Mesothelial cell of epicardium (in vitro differentiated cells): ENCODE measurements around the gene SDS. TPM values are rescaled to one million over a fixed set of nuclear protein-coding genes. Genes with fewer than 3 reads are reported as not detected.

ENCODE experiments used
- DNase-seq, 2 experiments: peaks; one replicate each; pipeline ENCODE4 v3.0.0; 2021; ENCODE audit warnings: low spot score in 2 of 2; ENCODE audit not compliant: unreplicated experiment in 2 of 2
- H3K27ac Mint-ChIP-seq: 2 replicates; pipeline ENCODE4 v1.8.0; 2021; ENCODE audit warnings: mixed read lengths
- H3K27me3 Mint-ChIP-seq: 2 replicates; pipeline ENCODE4 v1.8.0; 2021; ENCODE audit warnings: low read depth, mixed read lengths
- H3K36me3 Mint-ChIP-seq: 2 replicates; pipeline ENCODE4 v1.8.0; 2021; ENCODE audit warnings: mixed read lengths
- H3K4me1 Mint-ChIP-seq: 2 replicates; pipeline ENCODE4 v1.8.0; 2021; ENCODE audit warnings: mixed read lengths
- H3K4me3 Mint-ChIP-seq: 2 replicates; pipeline ENCODE4 v1.8.0; 2021; ENCODE audit warnings: mild to moderate bottlenecking, moderate library complexity, mixed read lengths
- H3K9me3 Mint-ChIP-seq: 2 replicates; pipeline ENCODE4 v1.8.0; 2021; ENCODE audit warnings: mixed read lengths
- total RNA-seq: library from RNA; stranded (reverse); gene quantifications from 3 replicates; pipeline ENCODE4 v1.2.1, GENCODE V29; 2021
- TF ChIP-seq, protein P1 (sequence below): fragments of 200-600 bp; sonication (generic); IDR thresholded peaks from one replicate; pipeline ENCODE4 v1.5.0; 2021; ENCODE audit warnings: antibody characterized with exemption; ENCODE audit not compliant: unreplicated experiment

SDS gene
- total RNA-seq, 1 donor from 2014 or later = not detected

DNA sequence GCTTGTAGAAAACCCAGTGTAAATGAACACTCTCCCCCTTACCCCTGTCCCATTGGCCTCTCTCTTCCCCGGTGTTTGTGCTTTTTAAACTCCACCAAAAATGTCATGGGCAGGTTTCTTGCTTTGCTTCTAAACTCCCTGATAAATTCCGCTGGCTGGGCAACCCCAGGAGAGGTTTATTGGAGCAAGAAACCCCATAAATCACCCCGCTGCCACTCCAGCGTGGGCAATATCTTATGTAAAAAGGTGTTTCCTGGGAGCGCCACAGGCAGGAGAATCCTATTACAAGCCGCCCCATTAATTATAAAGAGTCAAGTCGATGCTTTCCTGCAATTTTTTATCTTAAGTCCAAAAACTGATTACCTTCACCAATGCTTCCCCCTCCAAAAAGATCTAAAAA is 45.2 kb upstream of the SDS start:
- Mint-ChIP-seq H3K4me3 (no peak overlapping the region), H3K27ac (no peak overlapping the region), H3K4me1 (no peaks in the 10 kb centered on the region), H3K9me3 (no peaks in the 10 kb centered on the region), H3K27me3 (peaks cover 62% of the 10 kb centered on the region), H3K36me3 (no peaks in the 10 kb centered on the region)
- DNase-seq = no peak
- TF ChIP-seq, protein P1, sequence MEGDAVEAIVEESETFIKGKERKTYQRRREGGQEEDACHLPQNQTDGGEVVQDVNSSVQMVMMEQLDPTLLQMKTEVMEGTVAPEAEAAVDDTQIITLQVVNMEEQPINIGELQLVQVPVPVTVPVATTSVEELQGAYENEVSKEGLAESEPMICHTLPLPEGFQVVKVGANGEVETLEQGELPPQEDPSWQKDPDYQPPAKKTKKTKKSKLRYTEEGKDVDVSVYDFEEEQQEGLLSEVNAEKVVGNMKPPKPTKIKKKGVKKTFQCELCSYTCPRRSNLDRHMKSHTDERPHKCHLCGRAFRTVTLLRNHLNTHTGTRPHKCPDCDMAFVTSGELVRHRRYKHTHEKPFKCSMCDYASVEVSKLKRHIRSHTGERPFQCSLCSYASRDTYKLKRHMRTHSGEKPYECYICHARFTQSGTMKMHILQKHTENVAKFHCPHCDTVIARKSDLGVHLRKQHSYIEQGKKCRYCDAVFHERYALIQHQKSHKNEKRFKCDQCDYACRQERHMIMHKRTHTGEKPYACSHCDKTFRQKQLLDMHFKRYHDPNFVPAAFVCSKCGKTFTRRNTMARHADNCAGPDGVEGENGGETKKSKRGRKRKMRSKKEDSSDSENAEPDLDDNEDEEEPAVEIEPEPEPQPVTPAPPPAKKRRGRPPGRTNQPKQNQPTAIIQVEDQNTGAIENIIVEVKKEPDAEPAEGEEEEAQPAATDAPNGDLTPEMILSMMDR = no peak

DNA sequence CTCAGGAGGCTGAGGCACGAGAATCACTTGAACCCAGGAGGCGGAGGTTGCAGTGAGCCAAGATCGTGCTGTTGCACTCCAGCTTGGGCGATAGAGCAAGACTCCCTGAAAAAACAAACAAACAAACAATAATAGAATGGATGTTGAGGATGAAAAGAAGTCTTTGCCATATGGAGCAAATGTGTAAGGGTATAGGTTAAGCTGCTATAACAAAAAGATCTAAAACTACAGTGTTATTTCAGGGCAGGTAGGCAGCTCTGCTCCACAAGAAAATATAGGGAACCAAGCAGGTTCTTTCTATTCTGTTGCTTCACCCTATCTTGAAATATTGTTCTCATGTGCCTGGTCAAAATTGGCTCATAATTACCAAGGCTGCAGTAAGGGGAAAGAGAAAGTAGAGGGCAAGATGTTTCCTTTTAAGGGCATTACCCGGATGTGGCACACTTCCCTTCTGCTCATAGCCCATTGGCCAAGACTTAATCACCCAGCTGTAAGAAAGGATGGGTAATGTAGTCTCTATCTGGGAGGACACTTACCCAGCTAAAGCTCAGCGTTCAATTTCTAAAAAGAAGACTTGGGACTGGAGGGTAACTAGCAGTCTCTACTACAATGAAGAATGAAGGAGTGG is 42.0 kb upstream of the SDS start:
- TF ChIP-seq, protein P1 = no peak
- Mint-ChIP-seq H3K36me3 (no peaks in the 10 kb centered on the region), H3K27me3 (peaks cover 65% of the 10 kb centered on the region), H3K27ac (no peak overlapping the region), H3K9me3 (no peaks in the 10 kb centered on the region), H3K4me3 (no peak overlapping the region), H3K4me1 (no peaks in the 10 kb centered on the region)
- no peak for DNase-seq

DNA sequence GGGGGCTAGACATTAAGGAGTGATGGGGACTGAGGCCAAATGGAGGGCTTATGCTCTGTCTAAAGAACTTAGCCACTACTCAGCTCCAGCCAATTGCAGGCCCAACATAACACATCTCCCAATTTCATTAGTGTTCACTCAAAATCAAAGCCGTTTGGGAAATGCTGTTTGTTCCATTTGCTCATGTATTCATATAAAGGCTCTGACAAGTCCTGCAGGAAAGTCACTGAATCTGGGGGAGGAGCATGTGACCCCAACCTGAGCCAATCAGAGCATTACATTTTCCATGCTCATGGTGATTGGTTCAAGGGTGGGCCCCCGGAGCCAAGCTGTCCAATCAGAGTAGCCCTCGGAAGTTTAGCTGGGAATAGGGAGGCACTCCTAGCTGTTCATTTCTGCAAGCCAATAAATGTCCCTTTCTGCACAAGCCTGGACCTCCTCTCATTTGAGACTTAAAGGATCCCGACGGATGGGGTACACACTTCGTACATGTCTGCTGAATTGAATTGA is 39.4 kb upstream of the SDS start:
- peaks cover 65% of the 10 kb centered on the region for H3K27me3 Mint-ChIP-seq
- H3K4me1 Mint-ChIP-seq = no peaks in the 10 kb centered on the region
- H3K4me3 Mint-ChIP-seq = no peak overlapping the region
- H3K27ac Mint-ChIP-seq = no peak overlapping the region
- TF ChIP-seq, protein P1 = no peak
- DNase-seq = no peak
- H3K9me3 Mint-ChIP-seq = no peaks in the 10 kb centered on the region
- no peaks in the 10 kb centered on the region for H3K36me3 Mint-ChIP-seq

DNA sequence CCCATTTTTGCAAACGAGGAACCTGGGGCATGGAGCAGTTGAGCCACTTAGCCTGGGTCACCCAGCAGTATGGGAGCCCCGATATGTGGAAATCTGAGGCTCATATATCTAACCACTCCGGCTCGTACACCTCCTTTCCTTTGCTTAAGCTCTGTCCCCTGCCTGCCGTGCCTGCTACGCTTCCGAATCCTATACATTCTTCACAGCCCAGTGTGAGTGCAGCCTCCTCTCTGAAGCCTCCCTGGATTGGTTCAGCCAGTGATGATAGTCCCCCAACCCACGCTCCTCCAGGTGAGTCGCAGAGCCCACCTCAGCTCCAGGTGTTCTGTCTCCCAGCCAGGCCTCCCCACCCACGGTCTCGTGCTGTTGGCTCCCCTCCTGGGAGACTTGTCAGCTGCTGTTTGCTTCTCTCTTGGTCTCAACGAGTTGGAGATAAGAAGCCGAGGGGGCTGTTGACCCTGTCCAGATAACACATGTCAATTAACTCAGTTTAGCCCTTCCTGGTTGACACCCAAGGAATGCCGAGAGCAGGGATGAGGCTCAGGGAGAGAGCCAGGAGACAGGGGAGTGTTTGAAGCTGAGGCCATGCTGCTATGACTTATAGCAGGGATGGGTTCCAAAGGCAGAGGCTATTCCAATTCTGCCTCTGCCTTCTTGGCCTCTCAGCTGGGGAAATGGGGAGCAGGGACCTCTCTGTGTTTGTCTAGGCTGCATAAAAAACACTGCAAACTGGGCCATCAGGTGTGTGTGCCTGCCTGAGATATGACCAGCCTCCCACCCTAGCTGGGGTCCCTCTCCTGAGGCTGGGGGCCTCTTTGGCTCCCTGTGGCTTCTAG is 37.5 kb upstream of the SDS start:
- TF ChIP-seq, protein P1 = no peak
- no peaks in the 10 kb centered on the region for H3K36me3 Mint-ChIP-seq

DNA sequence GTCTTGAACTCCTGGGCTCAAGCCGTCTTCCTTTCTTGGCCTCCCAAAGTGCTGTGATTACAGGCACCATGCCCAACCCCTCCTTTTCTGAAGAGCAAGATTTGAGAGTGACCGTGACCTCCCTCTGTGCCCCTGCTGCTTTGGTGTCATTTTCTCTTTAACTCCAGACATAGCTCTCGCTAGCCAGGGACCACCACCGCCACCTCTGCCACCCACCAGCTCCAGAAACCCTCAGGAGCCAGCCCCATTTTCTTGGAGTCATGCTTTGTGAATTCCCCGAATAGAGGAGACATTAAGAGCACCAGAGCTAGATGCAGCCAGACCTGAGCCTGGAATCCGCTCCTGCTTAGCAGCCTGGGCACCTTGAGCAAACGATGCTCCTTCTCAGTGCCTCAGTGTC is 36.6 kb upstream of the SDS start:
- TF ChIP-seq, protein P1 = no peak
- H3K27ac Mint-ChIP-seq = no peak overlapping the region
- no peak for DNase-seq
- no peaks in the 10 kb centered on the region for H3K36me3 Mint-ChIP-seq
- H3K9me3 Mint-ChIP-seq = no peaks in the 10 kb centered on the region
- peaks cover 43% of the 10 kb centered on the region for H3K27me3 Mint-ChIP-seq
- no peaks in the 10 kb centered on the region for H3K4me1 Mint-ChIP-seq
- no peak overlapping the region for H3K4me3 Mint-ChIP-seq

More for the DNA sequence above, 37.5 kb upstream of the SDS start:
- no peaks in the 10 kb centered on the region for H3K4me1 Mint-ChIP-seq
- no peak overlapping the region for H3K4me3 Mint-ChIP-seq
- H3K27ac Mint-ChIP-seq = no peak overlapping the region
- peaks cover 50% of the 10 kb centered on the region for H3K27me3 Mint-ChIP-seq
- H3K9me3 Mint-ChIP-seq = no peaks in the 10 kb centered on the region
- DNase-seq = no peak
